Measurements from ENCODE around the gene LARGE1.
"Not testable (repeated sequence)": the region's sequence is repeated elsewhere in the genome, so short reads cannot be mapped to it uniquely, and the experiment has no call there.

Gene LARGE1

GRCh38 chr22:33858653-33859052, 61.6 kb downstream of the LARGE1 start:
- DNase-seq (ENCODE audit: low read depth in 4 of 4, low spot score in 1 of 4) = not testable (repeated sequence)

DNA sequence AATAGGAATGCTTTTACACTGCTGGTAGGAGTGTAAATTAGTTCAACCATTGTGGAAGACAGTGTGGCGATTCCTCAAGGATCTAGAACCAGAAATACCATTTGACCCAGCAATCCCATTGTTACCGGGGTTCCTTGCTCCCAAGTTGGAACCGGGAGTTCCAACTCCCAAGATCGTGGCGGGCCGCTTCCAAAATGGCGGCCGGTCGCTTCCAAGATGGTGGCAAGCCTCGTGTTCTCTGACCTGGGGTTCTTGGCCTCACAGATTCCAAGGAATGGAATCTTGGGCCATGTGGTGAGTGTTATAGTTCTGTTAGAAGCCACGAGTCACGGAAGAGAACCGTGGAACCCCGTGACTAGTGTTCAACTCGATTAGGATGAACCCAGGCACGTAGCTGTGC, 62.5 kb downstream of the LARGE1 start:
- not testable (repeated sequence) for DNase-seq (ENCODE audit: low read depth in 4 of 4, low spot score in 1 of 4)

GRCh38 chr22:33854724-33855123, 65.6 kb downstream of the LARGE1 start:
- no peak for DNase-seq (ENCODE audit: low read depth in 4 of 4, low spot score in 1 of 4)

GRCh38 chr22:33853200-33854097, 66.8 kb downstream of the LARGE1 start:
- DNase-seq (ENCODE audit: low read depth in 4 of 4, low spot score in 1 of 4) = no peak

- no peak for DNase-seq (ENCODE audit: low read depth in 4 of 4, low spot score in 1 of 4)
These were observed 68.4 kb downstream of the LARGE1 start for GRCh38 chr22:33851821-33852384.

- DNase-seq (ENCODE audit: low read depth in 4 of 4, low spot score in 1 of 4) = no peak
These were observed 69.0 kb downstream of the LARGE1 start for GRCh38 chr22:33851240-33851639.

DNA sequence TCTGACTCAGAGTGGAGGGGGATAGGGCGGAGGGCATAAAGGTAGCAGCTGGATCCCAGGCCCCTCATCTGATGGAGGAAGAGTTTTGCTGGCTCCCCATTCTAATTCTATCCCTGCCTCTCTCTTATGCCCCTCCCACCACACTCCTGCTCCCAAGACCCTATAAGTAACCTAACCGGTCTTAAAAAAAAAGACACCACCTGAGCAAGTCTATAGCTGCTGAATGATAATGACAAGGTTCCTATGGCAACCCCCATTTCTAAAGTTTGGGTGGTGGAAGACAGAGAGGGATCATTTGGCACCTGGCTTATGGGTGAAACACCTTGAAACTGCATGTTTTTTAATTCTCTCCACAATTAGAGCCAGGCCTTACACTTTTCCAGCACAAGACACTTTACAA, 69.6 kb downstream of the LARGE1 start:
- no peak for DNase-seq (ENCODE audit: low read depth in 4 of 4, low spot score in 1 of 4)

DNA sequence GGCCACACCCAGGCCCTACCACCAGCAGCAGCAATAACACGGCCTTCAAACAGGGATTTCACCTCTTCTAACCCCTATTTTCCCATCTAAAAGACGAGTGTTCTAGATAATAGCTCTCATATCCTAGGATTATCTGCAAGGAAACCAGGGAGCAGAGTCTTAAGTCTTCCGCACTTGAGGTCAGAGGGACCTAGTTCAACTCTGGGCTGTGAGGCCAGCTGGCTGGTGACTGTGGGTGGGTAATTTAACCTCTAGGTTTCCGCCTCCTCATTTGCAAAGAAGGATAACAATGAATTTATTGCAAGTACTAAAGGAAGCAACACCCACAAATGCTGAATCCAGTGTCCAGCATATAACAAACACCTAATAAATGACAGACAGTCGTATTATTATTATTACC, 70.1 kb downstream of the LARGE1 start:
- no peak for DNase-seq (ENCODE audit: low read depth in 4 of 4, low spot score in 1 of 4)

DNA sequence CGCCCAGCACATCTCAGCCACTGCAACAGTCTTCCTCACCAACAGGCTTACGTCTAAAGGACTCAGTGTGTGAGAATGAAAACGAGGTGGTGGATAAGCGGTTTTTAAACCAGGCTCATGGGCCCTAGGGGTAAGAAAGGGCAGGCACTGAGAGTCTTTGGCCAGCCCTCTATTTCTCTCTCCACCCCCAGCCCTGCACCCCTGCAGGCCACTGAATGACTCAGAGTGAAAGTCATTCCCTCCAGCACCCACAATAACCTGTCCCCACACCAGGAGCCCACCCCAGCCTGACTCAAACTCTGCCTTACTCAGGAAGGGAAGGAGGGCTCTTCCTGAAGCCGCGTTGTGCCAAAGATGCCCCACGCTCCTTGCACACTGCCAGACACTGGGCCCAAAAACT, 72.0 kb downstream of the LARGE1 start:
- DNase-seq (ENCODE audit: low read depth in 4 of 4, low spot score in 1 of 4) = no peak

DNA sequence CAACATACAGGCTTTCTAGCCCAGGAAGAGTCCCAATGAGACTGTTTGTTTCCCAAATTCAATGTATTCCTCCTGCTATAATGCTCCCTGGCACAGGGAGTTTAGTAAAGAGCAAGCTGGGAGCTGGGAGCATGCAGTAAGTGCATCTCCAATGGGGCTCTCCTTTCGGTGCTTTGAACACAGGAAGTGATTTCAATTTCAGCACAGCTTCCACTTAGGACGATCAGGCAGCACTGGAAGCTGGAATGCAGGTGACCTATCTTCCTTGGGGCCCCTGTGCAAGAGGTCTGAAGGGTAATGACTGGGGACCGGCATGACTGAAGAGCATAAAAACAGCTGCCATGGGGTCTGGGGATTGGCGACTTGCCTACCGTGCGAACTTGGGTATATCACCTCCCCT, 76.0 kb downstream of the LARGE1 start:
- no peak for DNase-seq (ENCODE audit: low read depth in 4 of 4, low spot score in 1 of 4)

GRCh38 chr22:33842421-33843094, 77.7 kb downstream of the LARGE1 start:
- DNase-seq (ENCODE audit: low read depth in 4 of 4, low spot score in 1 of 4) = no peak

DNA sequence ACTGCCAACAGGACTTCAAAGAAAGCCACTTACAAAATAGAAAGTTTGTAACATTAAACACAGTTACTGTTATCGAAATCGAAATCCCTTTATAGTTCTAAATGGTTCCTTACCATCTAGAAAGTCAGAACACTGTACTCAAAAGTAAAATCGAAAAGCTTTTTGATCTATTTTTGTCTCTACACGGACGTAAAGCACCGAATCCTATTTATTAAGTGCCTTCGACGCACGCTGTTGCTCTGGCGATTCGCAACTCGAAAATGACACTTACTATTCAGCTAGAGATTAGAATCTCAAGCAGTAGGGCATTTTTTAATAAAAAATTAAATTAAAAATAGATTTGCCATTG, 78.3 kb downstream of the LARGE1 start:
- DNase-seq (ENCODE audit: low read depth in 4 of 4, low spot score in 1 of 4) = no peak

DNA sequence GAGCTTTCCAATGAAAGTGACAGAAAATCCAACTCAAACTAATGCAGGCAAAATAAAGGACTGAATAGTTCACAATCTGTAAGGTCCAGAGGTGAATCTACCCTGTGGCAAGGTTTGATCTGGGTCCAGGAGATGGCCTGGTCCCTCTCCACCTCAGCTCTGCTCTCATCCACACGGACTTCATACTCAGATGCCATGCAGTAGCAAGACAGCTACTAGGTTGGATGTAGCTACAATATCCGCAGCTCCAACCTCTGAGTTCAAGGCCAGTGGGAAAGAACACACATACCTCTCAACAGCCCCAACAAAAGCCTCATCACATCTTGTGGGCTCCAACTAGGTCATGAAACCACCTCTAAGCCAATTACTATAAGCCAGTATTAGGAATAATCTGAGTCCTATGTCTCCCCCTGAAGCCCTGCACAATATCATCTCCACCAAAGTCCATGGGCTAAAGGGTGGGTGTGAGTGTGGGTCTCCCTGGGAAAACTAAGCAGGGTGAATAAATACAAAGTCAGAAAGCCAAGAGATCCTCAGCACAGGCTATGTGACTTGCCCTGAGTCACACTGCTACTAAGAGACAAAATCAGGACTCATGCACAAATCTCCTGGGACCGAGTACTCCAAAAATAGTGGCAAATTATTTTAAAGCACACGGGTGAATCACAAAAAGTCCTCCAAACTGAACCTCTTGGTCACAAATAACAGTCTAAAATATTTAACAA, 78.8 kb downstream of the LARGE1 start:
- no peak for DNase-seq (ENCODE audit: low read depth in 4 of 4, low spot score in 1 of 4)

DNA sequence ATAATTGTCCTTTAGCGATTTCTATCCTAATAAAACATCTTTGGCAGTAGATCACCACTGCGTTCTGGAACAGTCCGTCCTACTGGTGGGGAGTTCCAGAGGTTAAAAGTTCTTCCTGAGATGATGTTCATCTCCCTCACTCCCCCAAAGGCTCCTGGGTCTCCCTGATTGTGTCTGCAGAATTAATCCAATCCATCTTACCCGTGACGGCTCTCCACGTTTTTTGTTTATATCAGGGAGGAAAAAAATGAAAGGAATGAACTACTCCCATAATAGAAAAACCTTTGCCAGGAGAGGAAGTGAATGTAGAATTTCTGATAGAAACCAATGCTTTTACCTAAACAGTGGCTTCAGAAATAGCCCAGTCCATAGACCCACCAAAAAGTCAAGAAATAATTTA, 81.6 kb downstream of the LARGE1 start:
- DNase-seq (ENCODE audit: low read depth in 4 of 4, low spot score in 1 of 4) = no peak

GRCh38 chr22:33837826-33838225, 82.5 kb downstream of the LARGE1 start:
- no peak for DNase-seq (ENCODE audit: low read depth in 4 of 4, low spot score in 1 of 4)

GRCh38 chr22:33835265-33835664, 85.0 kb downstream of the LARGE1 start:
- no peak for DNase-seq (ENCODE audit: low read depth in 4 of 4, low spot score in 1 of 4)

DNA sequence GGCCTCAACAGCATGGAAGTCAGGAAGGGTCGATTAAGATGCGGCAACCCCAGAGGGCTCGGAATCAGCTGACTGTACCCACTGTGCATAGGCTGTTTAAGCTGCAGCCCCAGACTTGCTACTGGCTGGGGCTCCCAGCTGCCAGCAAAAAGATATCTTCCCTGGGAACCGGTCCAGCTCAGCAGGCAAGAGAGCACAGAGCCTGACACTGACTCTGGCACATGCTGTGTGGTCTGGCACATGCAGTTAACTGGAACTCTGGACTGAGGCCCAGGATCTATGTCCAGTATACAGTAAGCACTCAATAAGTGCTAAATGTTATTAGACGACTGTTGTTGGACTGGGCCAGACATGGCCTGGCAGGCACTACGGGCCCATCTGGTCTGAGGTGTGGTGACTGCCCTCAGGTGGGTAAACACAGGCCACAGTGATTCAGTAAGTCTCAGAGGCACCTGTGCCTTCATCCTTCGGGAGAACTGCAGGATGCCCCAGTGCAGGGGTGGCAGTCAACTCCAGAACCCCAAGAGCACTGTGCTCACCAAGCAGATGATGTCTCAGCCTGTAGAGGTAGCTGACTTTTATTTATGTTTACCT, 87.6 kb downstream of the LARGE1 start:
- no peak for DNase-seq (ENCODE audit: low read depth in 4 of 4, low spot score in 1 of 4)

DNA sequence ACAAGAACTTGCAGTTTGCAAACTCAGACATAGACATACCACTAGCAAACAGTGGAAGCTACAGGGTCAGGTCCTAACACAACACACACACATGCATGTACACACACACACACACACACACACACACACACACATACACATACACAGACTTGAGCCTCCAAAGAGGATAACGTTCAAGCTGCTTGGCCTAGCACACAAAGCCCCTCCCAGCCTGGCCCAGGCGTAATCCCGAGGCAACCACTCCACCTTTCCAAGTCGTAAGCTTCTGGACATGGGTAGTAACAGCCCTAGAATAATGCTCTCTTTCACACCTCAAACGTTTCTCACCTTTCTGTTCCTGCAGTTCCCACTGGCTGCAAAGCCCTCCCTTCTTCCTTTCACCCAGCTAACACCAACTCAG, 88.6 kb downstream of the LARGE1 start:
- DNase-seq (ENCODE audit: low read depth in 4 of 4, low spot score in 1 of 4) = no peak

- no peak for DNase-seq (ENCODE audit: low read depth in 4 of 4, low spot score in 1 of 4)
These were observed 89.1 kb downstream of the LARGE1 start for GRCh38 chr22:33831207-33831606.

GRCh38 chr22:33829546-33830280, 90.6 kb downstream of the LARGE1 start:
- no peak for DNase-seq (ENCODE audit: low read depth in 4 of 4, low spot score in 1 of 4)

DNA sequence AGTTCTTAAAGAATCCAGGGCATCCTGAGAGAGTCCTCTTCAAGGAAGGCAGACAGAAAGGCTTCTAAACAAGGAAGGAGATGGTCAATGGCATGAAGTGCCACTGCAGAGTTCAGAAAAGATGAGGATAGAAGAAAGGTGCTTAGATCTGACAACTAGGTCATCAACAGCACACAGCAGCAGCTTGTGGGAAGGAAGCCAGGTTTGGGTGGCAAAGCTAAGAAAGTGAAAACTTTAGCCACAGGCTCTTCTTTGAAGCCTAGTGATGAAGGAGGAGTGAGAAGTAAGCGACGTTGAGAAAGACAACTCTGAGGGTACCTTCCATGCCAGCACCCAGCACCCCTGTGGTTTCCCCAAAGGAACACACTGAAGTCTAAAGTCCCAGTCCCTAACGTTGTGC, 92.0 kb downstream of the LARGE1 start:
- DNase-seq (ENCODE audit: low read depth in 4 of 4, low spot score in 1 of 4) = no peak

Measured in stimulated activated CD4-positive, alpha-beta T cell treated with anti-CD3 and anti-CD28 coated beads, Interleukin-1b, Interleukin-23, amount 100 ng/mL, for 24 hours (primary cell).